ENCODE data around the gene SCIMP.

DNA sequence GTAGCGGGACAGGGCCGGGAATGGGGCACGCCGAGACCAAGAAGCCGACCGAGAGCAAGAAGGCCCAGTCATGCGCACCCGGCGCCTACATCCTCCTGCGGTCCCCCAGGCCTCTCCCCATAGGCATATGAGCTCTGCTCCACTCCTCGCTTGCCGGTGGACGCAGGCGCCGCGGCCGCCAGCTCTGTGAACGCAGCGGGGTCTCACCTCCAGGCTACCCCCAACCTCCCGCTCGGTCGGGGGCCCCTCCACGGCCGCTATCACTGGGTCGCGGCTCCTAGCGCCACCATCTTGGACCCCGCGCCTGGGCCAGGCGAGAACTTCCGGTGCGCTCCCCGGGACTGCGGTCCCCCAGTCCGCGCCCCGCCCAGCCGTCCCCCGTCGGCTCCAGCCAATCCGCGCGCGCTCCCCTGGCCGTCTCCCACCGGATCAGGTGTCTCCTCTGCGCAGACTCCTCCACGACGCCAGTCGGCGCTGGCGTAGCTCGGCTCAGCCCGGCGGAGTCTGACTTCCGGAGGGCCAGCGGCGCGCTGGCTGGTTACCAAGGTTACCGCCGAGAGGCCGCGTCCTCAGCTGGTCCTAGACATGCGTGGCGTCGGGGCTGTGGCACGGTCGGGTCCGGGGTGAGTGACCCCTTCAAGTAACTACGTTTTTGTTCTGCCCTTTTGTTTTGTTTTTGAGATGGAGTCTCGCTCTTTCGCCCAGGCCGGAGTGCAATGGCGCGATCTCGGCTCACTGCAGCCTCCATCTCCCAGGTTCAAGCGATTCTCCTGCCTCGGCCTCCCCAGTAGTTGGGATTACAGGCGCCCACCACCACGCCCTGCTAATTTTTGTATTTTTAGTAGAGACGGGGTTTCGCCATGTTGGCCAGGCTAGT lies 42.9 kb downstream of the SCIMP start, which contains the start of gene ZNF594:
- TF ChIP-seq, protein P1, sequence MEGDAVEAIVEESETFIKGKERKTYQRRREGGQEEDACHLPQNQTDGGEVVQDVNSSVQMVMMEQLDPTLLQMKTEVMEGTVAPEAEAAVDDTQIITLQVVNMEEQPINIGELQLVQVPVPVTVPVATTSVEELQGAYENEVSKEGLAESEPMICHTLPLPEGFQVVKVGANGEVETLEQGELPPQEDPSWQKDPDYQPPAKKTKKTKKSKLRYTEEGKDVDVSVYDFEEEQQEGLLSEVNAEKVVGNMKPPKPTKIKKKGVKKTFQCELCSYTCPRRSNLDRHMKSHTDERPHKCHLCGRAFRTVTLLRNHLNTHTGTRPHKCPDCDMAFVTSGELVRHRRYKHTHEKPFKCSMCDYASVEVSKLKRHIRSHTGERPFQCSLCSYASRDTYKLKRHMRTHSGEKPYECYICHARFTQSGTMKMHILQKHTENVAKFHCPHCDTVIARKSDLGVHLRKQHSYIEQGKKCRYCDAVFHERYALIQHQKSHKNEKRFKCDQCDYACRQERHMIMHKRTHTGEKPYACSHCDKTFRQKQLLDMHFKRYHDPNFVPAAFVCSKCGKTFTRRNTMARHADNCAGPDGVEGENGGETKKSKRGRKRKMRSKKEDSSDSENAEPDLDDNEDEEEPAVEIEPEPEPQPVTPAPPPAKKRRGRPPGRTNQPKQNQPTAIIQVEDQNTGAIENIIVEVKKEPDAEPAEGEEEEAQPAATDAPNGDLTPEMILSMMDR (IDR thresholded peaks at IDR 0.05; ENCODE audit: low read depth, low read length, poor library complexity, severe bottlenecking) = peak; percentile 78
- no peak for TF ChIP-seq EZH2phosphoT487 (IDR thresholded peaks at IDR 0.05; ENCODE audit: borderline replicate concordance, low read length)
